HG03575 (cell line): ENCODE results near the gene IGSF9B.
A peak's percentile ranks its signal among the peaks of the same experiment; 100 is the strongest.

Experiments used
- ATAC-seq: cut with Tn5 transposase; IDR thresholded peaks from one replicate; pipeline ENCODE4 v1.9.1; 2021; ENCODE audit not compliant: unreplicated experiment, insufficient number of reproducible peaks, low FRiP score; ENCODE audit errors: extremely low read depth

Gene IGSF9B

GRCh38 chr11:133987171-133987570 lies 30.4 kb upstream of the IGSF9B start:
- ATAC-seq = no peak

GRCh38 chr11:133985981-133986944 lies 29.5 kb upstream of the IGSF9B start:
- no peak for ATAC-seq

- ATAC-seq = no peak
These were observed 28.1 kb upstream of the IGSF9B start for GRCh38 chr11:133984828-133985227.

- no peak for ATAC-seq
These were observed 27.0 kb upstream of the IGSF9B start for GRCh38 chr11:133983660-133984316.

- no peak for ATAC-seq
These were observed 26.1 kb upstream of the IGSF9B start for GRCh38 chr11:133982876-133983275.

- ATAC-seq = no peak
These were observed 25.4 kb upstream of the IGSF9B start for GRCh38 chr11:133982151-133982550.

- ATAC-seq = no peak
These were observed 24.4 kb upstream of the IGSF9B start for GRCh38 chr11:133981156-133981555.

GRCh38 chr11:133980665-133981064 lies 23.9 kb upstream of the IGSF9B start:
- ATAC-seq = no peak

- ATAC-seq = no peak
These were observed 22.0 kb upstream of the IGSF9B start for GRCh38 chr11:133978794-133979193.

GRCh38 chr11:133977067-133977677 lies 20.4 kb upstream of the IGSF9B start:
- ATAC-seq = peak; percentile 84

GRCh38 chr11:133975488-133975849 lies 18.7 kb upstream of the IGSF9B start:
- ATAC-seq = no peak

- no peak for ATAC-seq
These were observed 18.2 kb upstream of the IGSF9B start for GRCh38 chr11:133974836-133975487.

GRCh38 chr11:133971881-133972280 lies 15.1 kb upstream of the IGSF9B start:
- no peak for ATAC-seq

GRCh38 chr11:133969112-133969511 lies 12.3 kb upstream of the IGSF9B start:
- ATAC-seq = no peak

GRCh38 chr11:133968300-133968699 lies 11.5 kb upstream of the IGSF9B start:
- ATAC-seq = no peak

GRCh38 chr11:133967599-133968238 lies 11.0 kb upstream of the IGSF9B start:
- ATAC-seq = no peak

GRCh38 chr11:133966921-133967598 lies 10.3 kb upstream of the IGSF9B start:
- no peak for ATAC-seq

- ATAC-seq = no peak
These were observed 9.4 kb upstream of the IGSF9B start for GRCh38 chr11:133966172-133966651.
